ENCODE data around the gene PLSCR2.
"Not testable (repeated sequence)": the region's sequence is repeated elsewhere in the genome, so short reads cannot be mapped to it uniquely, and the experiment has no call there.

Gene PLSCR2

GRCh38 chr3:146485297-146485696 lies 15.9 kb upstream of the PLSCR2 start:
- DNase-seq, result no peak

GRCh38 chr3:146476094-146476740 lies 6.9 kb upstream of the PLSCR2 start:
- DNase-seq, result no peak

GRCh38 chr3:146474976-146475375 lies 5.6 kb upstream of the PLSCR2 start:
- not testable (repeated sequence) for DNase-seq

DNA sequence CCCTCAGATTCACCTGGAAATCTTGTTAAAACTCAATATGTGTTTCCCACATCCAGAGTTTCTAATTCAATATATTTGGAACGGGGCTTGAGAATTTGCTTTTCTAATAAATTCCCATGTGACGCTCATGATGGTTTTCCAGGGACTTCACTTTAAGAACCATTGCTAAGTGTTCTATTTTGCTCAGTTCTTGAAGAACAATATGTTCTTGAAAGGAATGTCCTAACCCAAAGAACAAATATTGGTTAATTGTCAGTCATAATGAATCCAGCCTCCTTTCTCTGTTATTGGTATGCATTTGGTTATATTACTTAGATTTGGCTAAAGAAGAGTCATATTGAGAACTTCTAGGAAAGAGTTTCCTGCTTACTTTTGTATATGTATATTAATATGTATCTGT lies 4.4 kb upstream of the PLSCR2 start:
- DNase-seq, result no peak

DNA sequence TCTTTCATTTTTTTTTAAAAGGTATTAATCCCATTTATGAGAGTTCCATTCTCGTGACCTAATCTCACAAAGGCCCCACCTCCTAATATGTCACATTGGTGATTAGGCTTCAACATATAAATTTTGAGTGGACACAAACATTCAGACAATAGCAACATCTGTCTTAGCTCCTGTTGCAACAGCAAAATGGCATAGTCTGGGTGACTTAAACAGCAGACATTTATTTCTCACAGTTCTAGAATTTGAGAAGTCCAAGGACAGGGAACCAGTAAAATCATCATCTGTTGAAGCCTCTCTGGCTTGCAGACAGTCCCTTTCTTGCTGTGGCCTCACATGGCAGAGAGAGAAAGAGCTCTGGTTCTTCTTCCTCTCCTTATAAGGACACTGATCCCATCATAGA lies 3.2 kb upstream of the PLSCR2 start:
- no peak for DNase-seq

DNA sequence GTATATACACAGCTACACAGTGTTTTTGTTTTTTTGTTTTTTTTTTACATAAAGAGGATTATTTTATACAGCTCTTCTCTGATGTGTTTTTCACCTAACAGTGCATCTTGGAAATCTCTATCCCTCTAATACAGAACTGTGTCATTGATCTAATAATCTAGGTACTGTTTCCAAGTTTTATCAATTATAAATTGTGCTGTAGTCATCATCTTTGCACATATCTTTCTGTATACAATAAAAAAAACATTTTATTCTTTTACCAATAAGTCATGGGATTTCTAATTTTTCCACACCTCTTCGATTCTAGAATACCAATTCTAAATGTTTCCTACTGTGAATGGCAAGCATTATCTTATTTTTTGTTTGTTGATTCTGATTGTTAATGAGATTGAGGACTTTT lies 1.7 kb upstream of the PLSCR2 start:
- DNase-seq, result no peak

DNA sequence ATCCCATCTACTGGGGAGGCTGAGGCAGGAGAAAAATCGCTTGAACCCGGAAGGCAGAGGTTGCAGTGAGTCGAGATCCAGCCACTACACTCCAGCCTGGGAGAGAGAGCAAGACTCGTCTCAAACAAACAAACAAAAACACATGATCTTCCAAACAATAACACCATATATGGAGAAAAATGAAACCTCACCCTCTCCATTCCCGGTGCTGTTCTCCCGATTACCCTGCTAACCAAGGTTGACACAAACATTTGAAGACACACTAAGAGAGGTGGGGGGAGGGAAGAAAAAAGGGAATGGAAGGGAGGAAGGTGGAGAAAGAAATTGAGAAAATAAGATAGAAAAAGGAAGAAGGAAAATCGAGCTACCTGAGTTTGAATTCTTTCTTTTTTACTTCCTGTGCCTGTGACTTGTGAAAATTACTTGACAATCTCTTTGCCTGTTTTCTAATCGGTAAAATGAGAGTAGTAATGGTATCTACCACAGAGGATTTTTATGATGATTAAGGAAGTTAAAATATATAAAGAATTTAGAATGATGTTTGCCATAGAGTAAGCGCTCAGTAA lies 1.1 kb upstream of the PLSCR2 start:
- no peak for DNase-seq

DNA sequence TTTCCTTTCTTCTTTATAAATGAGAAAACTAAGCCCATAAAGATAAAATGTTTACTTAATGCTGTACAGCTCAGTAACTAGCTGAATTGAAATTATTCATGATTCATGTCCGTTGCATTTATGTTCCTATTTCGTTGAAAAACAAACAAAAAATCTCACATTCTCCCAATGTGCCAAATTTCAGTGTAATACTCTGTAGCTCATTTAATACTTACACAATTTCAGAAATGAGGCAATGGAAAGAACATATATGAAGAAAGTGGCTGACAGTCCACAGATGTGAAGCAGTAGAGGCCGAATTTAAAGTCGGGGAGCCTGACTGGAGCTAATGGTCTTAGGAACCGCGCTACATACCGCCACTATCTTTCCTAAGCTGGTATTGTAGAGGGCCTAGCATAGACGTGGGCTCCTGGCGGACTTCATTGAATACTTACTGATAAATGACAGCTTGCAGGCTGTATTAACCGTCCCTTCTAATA lies 651 bp downstream of the PLSCR2 start:
- DNase-seq, result no peak

GRCh38 chr3:146468234-146468633 lies 1.1 kb downstream of the PLSCR2 start:
- no peak for DNase-seq

GRCh38 chr3:146466604-146467003 lies 2.8 kb downstream of the PLSCR2 start:
- DNase-seq, result no peak

GRCh38 chr3:146465693-146466465 lies 3.5 kb downstream of the PLSCR2 start:
- no peak for DNase-seq

- DNase-seq, result no peak
Measured at GRCh38 chr3:146464783-146465182, 4.6 kb downstream of the PLSCR2 start.

GRCh38 chr3:146464005-146464595 lies 5.3 kb downstream of the PLSCR2 start:
- DNase-seq, result no peak

GRCh38 chr3:146454796-146455195 lies 14.6 kb downstream of the PLSCR2 start:
- DNase-seq, result no peak

- DNase-seq, result no peak
Measured at GRCh38 chr3:146449613-146450012, 19.7 kb downstream of the PLSCR2 start.

GRCh38 chr3:146449076-146449475 lies 20.3 kb downstream of the PLSCR2 start:
- no peak for DNase-seq

GRCh38 chr3:146446026-146446425 lies 23.3 kb downstream of the PLSCR2 start:
- no peak for DNase-seq

DNA sequence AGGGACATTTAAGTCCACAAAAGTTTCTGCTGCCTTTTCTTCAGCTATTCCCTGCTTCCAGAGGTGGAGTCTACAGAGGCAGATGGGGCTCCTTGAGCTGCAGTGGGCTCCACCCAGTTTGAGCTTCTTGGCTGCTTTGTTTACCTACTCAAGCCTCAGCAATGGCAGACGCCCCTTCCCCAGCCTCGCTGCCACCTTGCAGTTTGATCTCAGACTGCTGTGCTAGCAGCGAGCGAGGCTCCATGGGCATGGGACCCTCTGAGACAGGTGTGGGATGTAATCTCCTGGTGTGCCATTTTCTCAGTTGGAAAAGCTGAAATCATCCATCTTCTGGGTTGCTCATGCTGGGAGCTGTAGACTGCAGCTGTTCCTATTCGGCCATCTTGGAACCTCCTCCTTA lies 29.1 kb downstream of the PLSCR2 start:
- not testable (repeated sequence) for DNase-seq

DNA sequence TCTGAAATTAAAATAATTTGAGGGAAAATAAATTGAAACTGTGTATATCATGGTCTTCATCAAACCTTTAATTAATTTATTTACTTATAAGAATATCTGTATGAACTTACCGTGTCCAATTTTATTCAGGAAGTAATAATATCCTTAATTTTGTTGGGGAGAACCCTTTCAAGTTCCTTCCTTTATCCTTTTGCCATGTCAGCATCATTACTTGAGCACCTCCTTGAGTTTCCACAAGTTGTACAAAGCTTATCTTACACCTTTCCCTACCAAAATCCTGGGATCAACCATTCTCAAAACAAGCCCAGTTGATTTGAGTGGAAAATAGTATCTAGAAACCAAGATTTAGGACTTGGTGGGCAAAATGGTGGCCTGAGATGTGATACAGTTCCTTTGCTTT lies 37.3 kb downstream of the PLSCR2 start:
- DNase-seq, result no peak

GRCh38 chr3:146431240-146431639 lies 38.1 kb downstream of the PLSCR2 start:
- DNase-seq, result no peak

DNA sequence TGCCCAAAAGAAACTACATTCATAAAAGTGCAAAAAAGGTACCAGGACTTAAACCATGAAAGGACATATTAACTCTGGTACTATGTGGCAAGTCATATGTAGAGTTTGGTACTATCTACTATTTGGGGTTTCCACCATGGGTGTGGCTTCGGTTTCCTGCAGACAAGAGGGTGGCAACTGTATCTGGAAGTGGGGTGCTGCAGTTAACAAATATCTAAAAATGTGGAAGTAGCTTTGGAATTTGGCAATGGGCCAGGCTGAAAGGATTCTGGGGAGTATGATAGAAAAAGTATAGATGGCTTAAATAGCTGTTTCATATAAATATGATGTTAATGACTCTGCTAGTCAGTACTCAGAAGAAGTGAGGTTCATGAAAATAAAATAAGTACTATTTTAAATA lies 44.0 kb downstream of the PLSCR2 start:
- no peak for DNase-seq

DNA sequence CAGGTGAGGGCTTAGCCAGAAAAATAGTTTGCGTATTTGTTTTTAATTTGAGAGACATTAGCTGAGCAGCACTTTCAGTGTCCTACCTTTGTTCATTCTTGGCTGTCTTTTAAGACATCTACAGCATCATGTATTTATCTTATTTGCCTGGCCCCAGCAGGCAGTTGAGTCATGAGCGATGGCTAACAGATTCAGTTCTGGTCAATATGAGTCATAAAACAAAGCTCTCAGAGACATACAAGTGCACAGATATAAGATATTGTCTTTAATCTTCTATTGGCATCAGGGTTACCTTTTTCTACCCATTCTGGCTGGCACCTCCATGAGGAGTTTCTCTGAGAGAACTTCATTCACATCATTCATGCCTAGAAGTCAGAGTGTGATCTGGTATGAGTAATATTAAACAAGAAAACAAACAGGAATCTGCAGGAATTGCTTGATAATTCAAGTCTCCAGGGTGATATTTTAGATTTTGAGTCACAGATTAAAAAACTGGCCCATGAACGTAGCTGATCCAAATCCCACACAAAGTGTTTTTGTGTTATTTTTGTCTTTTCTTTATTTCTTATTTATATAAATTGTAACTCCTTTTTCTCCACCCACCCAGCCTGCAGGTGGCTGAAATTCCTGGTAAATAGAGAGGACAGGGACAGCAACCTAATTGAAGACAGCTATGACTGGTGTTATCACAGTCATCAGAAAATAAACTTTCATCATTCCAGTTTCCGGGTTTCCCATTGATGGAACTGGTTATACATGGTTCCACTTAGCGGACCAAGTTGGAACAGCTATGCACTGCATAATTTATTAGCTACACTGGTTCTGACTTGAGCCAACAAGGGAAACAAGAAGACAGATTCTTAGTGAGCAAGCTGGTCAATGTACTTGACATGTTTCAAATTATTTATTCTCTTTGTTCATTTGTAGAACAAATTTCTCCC lies 47.3 kb downstream of the PLSCR2 start:
- DNase-seq, result no peak

- no peak for DNase-seq
Measured at GRCh38 chr3:146416366-146416765, 53.0 kb downstream of the PLSCR2 start.

All from stimulated activated naive CD4-positive, alpha-beta T cell (primary cell).